ENCODE data around the gene RBFOX2.

The RBFOX2 gene

GRCh38 chr22:35697142-35697541 is 331.5 kb downstream of the RBFOX2 start:
- no peak for TF ChIP-seq CTCF (IDR thresholded peaks at IDR 0.05; ENCODE audit: borderline replicate concordance, insufficient read depth, low read depth, low read length)
- H3K4me3 ChIP-seq (ENCODE audit: low read depth, low read length), result no peak overlapping the region

- no peak overlapping the region for H3K4me3 ChIP-seq (ENCODE audit: low read depth, low read length)
- no peak for TF ChIP-seq CTCF (IDR thresholded peaks at IDR 0.05; ENCODE audit: borderline replicate concordance, insufficient read depth, low read depth, low read length)
Observed at GRCh38 chr22:35695202-35695601, 333.4 kb downstream of the RBFOX2 start.

GRCh38 chr22:35690001-35690400 is 338.6 kb downstream of the RBFOX2 start:
- H3K4me3 ChIP-seq (ENCODE audit: low read depth, low read length), result no peak overlapping the region
- no peak for TF ChIP-seq CTCF (IDR thresholded peaks at IDR 0.05; ENCODE audit: borderline replicate concordance, insufficient read depth, low read depth, low read length)

- H3K4me3 ChIP-seq (ENCODE audit: low read depth, low read length), result no peak overlapping the region
- no peak for TF ChIP-seq CTCF (IDR thresholded peaks at IDR 0.05; ENCODE audit: borderline replicate concordance, insufficient read depth, low read depth, low read length)
Observed at GRCh38 chr22:35688913-35689675, 339.5 kb downstream of the RBFOX2 start.

All from GM12875 (cell line).